IPS-15b (cell line): ENCODE data around the gene ABCA8.
"Not testable (repeated sequence)": the region's sequence is repeated elsewhere in the genome, so short reads cannot be mapped to it uniquely, and the experiment has no call there.

Experiments used
- H3K27me3 ChIP-seq: one replicate; pipeline ENCODE4 v1.6.1; 2013; ENCODE audit warnings: low read length; ENCODE audit not compliant: control insufficient read depth, insufficient read depth
- H3K36me3 ChIP-seq: one replicate; pipeline ENCODE4 v1.6.1; 2013; ENCODE audit warnings: low read length; ENCODE audit not compliant: control insufficient read depth, insufficient read depth
- H3K4me1 ChIP-seq: one replicate; pipeline ENCODE4 v1.6.1; 2013; ENCODE audit warnings: mild to moderate bottlenecking, low read length; ENCODE audit not compliant: control insufficient read depth, insufficient read depth
- H3K4me3 ChIP-seq: one replicate; pipeline ENCODE4 v1.5.1; 2013; ENCODE audit warnings: low read depth, low read length
- H3K9ac ChIP-seq: one replicate; pipeline ENCODE4 v1.6.1; 2013; ENCODE audit warnings: low read depth, mild to moderate bottlenecking, low read length
- H3K9me3 ChIP-seq: one replicate; pipeline ENCODE4 v1.6.1; 2013; ENCODE audit warnings: mild to moderate bottlenecking, low read length; ENCODE audit not compliant: control insufficient read depth, insufficient read depth

ABCA8 gene

GRCh38 chr17:68959117-68959516 lies 3.9 kb upstream of the ABCA8 start:
- not testable (repeated sequence) for H3K4me3 ChIP-seq, H3K9ac ChIP-seq, H3K9me3 ChIP-seq, H3K4me1 ChIP-seq, H3K36me3 ChIP-seq, H3K27me3 ChIP-seq

GRCh38 chr17:68957944-68958343 lies 2.8 kb upstream of the ABCA8 start:
- Histone ChIP-seq H3K4me3 (no peak overlapping the region), H3K36me3 (no peaks in the 10 kb centered on the region), H3K27me3 (no peaks in the 10 kb centered on the region), H3K9ac (no peak overlapping the region), H3K4me1 (no peaks in the 10 kb centered on the region), H3K9me3 (no peaks in the 10 kb centered on the region)

GRCh38 chr17:68954146-68954896 lies 871 bp downstream of the ABCA8 start:
- Histone ChIP-seq H3K36me3 (no peaks in the 10 kb centered on the region), H3K9ac (no peak overlapping the region), H3K4me1 (no peaks in the 10 kb centered on the region), H3K27me3 (no peaks in the 10 kb centered on the region), H3K9me3 (no peaks in the 10 kb centered on the region), H3K4me3 (no peak overlapping the region)

- Histone ChIP-seq H3K36me3 (no peaks in the 10 kb centered on the region), H3K27me3 (no peaks in the 10 kb centered on the region), H3K4me3 (no peak overlapping the region), H3K9ac (no peak overlapping the region), H3K4me1 (no peaks in the 10 kb centered on the region), H3K9me3 (no peaks in the 10 kb centered on the region)
Observed at GRCh38 chr17:68953340-68953997, 1.7 kb downstream of the ABCA8 start.

GRCh38 chr17:68950725-68951124 lies 4.5 kb downstream of the ABCA8 start:
- H3K4me3 ChIP-seq = no peak overlapping the region
- H3K36me3 ChIP-seq = no peaks in the 10 kb centered on the region
- H3K4me1 ChIP-seq = no peaks in the 10 kb centered on the region
- no peak overlapping the region for H3K9ac ChIP-seq
- no peaks in the 10 kb centered on the region for H3K9me3 ChIP-seq
- no peaks in the 10 kb centered on the region for H3K27me3 ChIP-seq

- not testable (repeated sequence) for H3K27me3 ChIP-seq, H3K4me1 ChIP-seq, H3K4me3 ChIP-seq, H3K36me3 ChIP-seq, H3K9me3 ChIP-seq, H3K9ac ChIP-seq
Observed at GRCh38 chr17:68947868-68948267, 7.3 kb downstream of the ABCA8 start.

- H3K9ac ChIP-seq = no peak overlapping the region
- no peaks in the 10 kb centered on the region for H3K9me3 ChIP-seq
- no peak overlapping the region for H3K4me3 ChIP-seq
- H3K4me1 ChIP-seq = no peaks in the 10 kb centered on the region
- H3K27me3 ChIP-seq = no peaks in the 10 kb centered on the region
- H3K36me3 ChIP-seq = no peaks in the 10 kb centered on the region
Observed at GRCh38 chr17:68944435-68945035, 10.7 kb downstream of the ABCA8 start.

GRCh38 chr17:68943812-68944182 lies 11.4 kb downstream of the ABCA8 start:
- H3K9ac ChIP-seq, H3K4me3 ChIP-seq, H3K36me3 ChIP-seq, H3K4me1 ChIP-seq, H3K9me3 ChIP-seq, H3K27me3 ChIP-seq: not testable (repeated sequence)

- H3K9ac ChIP-seq = no peak overlapping the region
- no peaks in the 10 kb centered on the region for H3K27me3 ChIP-seq
- no peaks in the 10 kb centered on the region for H3K9me3 ChIP-seq
- H3K36me3 ChIP-seq = no peaks in the 10 kb centered on the region
- H3K4me3 ChIP-seq = no peak overlapping the region
- H3K4me1 ChIP-seq = no peaks in the 10 kb centered on the region
Observed at GRCh38 chr17:68943123-68943811, 11.9 kb downstream of the ABCA8 start.

GRCh38 chr17:68942389-68942788 lies 12.8 kb downstream of the ABCA8 start:
- no peak overlapping the region for H3K4me3 ChIP-seq
- H3K27me3 ChIP-seq = no peaks in the 10 kb centered on the region
- H3K4me1 ChIP-seq = no peaks in the 10 kb centered on the region
- H3K36me3 ChIP-seq = no peaks in the 10 kb centered on the region
- no peak overlapping the region for H3K9ac ChIP-seq
- H3K9me3 ChIP-seq = no peaks in the 10 kb centered on the region

GRCh38 chr17:68941761-68942160 lies 13.4 kb downstream of the ABCA8 start:
- Histone ChIP-seq H3K4me1 (no peaks in the 10 kb centered on the region), H3K4me3 (no peak overlapping the region), H3K27me3 (no peaks in the 10 kb centered on the region), H3K9me3 (no peaks in the 10 kb centered on the region), H3K9ac (no peak overlapping the region), H3K36me3 (no peaks in the 10 kb centered on the region)

GRCh38 chr17:68939195-68939594 lies 16.0 kb downstream of the ABCA8 start:
- Histone ChIP-seq H3K9ac (no peak overlapping the region), H3K9me3 (no peaks in the 10 kb centered on the region), H3K27me3 (no peaks in the 10 kb centered on the region), H3K4me1 (no peaks in the 10 kb centered on the region), H3K36me3 (no peaks in the 10 kb centered on the region), H3K4me3 (no peak overlapping the region)
